ENCODE measurements around the gene SPANXN3.
"Not testable (repeated sequence)": the region's sequence is repeated elsewhere in the genome, so short reads cannot be mapped to it uniquely, and the experiment has no call there.

Gene SPANXN3
- long read RNA-seq, donor 1, result 0 reads
- long read RNA-seq, donor 2, result 0 reads
- long read RNA-seq, donor 3, result 0 reads
- long read RNA-seq, donor 4, result 0 reads
- long read RNA-seq, donor 5, result 0 reads
- long read RNA-seq, donor 6, result 0 reads
- long read RNA-seq, donor 7, result 0 reads
- long read RNA-seq, donor 8, result 0 reads

GRCh38 chrX:143517375-143517774 is at the start of gene SPANXN3:
SPANXN3 (minus strand) TSS chrX:143517475; CDS start chrX:143517391, 84 bp downstream.
- DNase-seq, result not testable (repeated sequence)

GRCh38 chrX:143536176-143536575 is 18.9 kb upstream of the SPANXN3 start:
- no peak for DNase-seq

GRCh38 chrX:143502196-143502595 is 15.1 kb downstream of the SPANXN3 start:
- not testable (repeated sequence) for DNase-seq

- DNase-seq, result no peak
Measured at GRCh38 chrX:143500751-143501150, 16.5 kb downstream of the SPANXN3 start.

DNA sequence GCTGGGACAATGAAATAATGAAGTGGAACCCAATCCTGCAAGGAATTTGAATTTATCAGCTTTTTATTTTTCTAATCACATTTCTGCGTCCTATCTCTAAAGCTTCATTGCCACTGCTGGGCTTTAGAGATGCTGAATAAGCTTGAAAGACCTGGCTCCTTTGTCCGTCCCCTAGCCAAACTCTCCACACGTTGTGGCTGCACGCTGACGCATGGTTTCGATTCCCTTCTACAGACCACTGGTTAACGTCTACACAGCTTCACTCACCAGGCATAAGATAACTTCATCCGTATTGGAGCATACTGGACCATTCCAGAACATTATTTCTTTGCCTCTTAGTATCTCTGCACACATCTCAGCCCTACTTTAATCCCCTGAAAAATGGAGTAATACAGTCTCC is 31.2 kb downstream of the SPANXN3 start:
- no peak for DNase-seq

- DNase-seq, result no peak
Measured at GRCh38 chrX:143476751-143477150, 40.5 kb downstream of the SPANXN3 start.

DNA sequence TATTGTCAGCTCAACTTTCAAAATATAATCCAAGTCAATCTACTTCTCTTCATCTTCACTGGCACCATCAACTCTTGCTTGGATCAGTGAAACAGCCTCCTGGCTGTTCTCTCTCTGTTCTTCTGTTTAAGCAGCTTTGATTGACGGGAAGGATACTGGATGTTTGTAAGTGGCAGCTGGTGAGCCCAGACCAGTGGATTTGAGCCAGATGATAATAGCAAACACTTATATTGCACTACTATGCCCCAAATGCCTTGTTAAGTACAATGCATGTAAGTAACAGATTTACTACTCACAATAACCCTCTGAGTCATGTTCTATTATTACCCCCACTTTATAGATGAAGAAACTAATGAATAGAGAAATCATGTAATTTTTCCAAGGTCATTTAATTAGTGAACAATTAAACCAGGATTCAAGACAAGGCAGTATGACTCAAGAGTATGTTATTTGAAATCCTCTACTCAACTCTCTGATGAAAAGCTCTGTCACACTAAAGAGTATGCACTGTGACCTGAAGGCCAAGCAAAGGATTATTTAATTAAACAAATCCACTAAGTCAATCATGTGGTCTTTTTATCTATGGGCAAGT is 44.8 kb downstream of the SPANXN3 start:
- no peak for DNase-seq

GRCh38 chrX:143466130-143466529 is 51.1 kb downstream of the SPANXN3 start:
- DNase-seq, result no peak

DNA sequence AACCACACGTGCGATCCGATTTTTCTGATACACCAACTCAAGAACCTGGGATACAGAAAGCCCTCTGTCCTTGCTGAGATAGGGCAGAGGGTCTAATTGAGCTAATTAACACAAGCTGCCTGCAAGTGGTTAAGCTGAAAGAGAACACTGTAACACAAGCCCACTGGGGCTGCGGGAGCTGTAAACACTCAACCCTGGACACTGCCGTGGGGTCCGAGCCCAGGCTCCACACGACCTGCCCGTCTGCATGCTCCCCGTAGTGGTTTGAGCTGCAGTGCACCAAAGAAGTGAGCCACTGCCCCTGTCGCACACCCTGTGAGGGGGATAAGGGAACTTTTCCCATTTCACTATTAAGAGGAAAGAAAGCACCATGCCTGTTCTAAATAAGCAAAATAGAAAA is 54.6 kb downstream of the SPANXN3 start:
- no peak for DNase-seq

- peak; percentile 1 for DNase-seq
Measured at GRCh38 chrX:143461606-143462005, 55.7 kb downstream of the SPANXN3 start.
